Stimulated activated CD8-positive, alpha-beta memory T cell treated with anti-CD3 and anti-CD28 coated beads, Interleukin-15, amount 100 ng/mL, for 24 hours (primary cell): Measurements from ENCODE around the gene NOPCHAP1.

Experiments used
- DNase-seq: peaks from one replicate; pipeline ENCODE4 v3.0.0-alpha.2; 2020; ENCODE audit warnings: low read depth

NOPCHAP1 gene

DNA sequence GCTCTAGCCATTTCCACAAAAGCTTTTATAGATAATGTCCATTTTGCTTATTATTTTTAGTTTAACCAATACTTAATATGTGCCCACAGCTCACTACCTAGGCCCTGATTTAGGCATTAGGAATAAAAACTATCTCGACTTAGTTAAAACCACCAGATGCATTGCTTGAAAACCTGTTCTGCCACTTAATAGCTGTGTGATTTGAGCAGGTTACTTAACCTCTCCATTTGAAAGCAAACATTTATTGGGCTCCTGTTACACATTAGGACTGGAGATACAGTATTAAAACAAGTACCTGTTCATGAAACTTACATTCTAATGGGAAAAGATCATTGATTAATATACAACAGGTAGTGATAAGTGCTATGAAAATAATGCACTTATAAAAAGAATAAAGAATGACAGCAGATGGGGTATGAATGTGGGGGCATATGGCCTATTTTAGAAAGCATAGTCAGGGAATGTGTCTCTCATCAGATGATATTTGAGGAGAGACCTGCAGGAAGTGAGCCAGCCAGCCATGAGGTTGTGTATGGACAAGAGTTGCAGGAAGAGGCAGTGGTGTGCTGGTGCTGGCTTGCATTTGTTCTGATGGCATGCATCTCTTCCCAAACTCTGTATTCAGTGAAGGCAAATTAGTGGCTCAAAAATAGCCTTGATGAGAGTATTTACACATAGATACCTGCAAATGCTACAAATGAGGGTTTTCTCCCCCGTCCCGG is 34.3 kb downstream of the NOPCHAP1 start:
- no peak for DNase-seq

DNA sequence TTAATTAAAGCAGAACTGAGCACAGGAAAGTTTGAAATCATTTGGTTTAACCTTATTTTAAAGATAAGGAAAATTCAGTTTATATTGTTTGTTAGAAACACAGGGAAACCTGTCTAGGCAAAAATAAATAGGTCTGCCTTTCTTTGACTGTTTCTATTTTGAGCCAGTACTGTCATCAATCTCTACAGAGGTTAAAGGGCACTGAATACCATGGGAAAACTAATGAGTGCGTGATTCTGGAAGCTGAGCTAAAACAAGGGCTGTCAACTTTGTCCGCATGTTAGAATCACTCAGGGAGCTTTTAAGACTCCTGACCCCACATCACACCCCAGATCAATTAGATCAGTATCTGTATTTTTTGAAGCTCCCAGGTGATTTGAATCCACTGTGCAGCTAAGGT is 38.8 kb downstream of the NOPCHAP1 start:
- DNase-seq = no peak

DNA sequence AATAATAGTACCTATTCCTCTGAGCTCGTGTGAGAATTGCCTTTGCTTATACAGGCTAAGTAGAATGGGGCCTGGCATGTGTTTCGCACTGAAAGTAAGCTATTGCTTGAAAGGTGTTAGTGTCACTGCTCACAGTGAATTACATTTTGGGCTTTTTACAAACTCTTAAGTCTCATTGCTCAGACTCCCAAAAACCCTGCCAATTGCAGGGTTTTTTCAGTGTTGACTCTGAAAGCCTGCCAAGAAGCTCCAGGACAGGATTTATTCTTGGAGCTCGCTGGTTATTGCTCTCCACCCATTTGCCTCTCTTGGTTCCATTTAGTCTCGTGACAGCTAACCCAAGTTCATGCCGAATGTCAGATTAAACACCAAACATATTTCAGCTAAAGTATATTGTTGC is 39.8 kb downstream of the NOPCHAP1 start:
- no peak for DNase-seq

DNA sequence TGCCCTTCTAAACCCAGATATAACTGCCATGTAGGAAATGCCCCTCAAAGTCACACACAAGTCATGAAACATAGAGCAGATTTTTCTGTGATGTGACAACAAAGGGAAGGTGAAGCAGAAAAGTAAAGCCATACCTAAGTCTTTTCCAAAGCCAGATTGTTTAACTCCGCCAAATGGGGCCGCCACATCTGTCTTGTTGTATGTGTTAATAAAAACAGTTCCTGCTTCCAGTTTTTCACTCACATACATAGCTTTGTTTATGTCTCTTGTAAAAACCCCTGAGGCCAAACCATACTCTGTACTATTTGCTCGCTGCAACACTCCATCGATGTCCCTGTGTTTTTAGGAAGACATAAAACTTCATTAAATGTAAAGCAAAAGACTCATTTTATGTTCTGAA is 40.3 kb downstream of the NOPCHAP1 start:
- DNase-seq = no peak

DNA sequence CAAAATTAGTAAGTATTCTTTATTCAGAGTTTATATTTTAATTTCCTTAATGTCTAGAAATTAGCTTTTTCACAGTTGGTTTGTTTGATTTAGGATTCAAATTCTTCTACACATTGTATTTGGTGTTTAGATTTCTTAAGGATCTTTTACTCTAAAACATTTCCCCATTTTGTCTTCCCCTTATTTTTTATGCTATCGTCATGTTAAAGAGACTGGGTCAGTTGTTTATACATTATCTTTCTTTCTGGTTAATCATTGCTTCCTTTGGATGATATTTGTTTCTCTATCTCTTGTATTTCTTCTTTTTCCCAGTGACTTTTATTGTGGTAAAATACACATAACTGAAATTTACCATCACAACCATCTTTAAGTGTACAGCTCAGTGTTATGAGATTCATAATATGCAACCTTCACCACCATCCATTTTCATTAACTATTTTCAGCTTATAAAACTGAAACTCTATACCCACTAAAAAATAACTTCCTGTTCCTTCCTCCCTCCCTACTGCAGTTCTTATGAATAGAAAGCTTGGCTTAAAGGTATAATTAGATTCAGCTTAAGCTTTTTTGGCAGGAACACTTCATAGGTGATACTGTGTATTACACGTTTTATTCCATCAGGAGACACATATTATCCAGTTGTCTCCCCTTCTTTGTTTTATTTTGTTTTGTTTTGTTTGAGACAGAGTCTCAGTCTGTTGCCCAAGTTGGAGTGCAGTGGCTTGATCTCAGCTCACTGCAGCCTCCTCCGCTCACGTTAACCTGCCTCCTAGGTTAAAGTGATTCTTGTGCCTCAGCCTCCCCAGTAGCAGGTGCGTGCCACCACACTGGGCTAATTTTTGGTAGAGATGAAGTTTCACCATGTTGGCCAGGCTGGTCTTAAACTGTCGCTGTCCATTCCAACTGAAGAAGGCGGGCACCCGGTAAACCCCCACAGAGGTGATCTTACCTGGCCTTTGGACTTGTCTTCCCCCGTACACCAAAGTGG is 45.0 kb downstream of the NOPCHAP1 start:
- no peak for DNase-seq

DNA sequence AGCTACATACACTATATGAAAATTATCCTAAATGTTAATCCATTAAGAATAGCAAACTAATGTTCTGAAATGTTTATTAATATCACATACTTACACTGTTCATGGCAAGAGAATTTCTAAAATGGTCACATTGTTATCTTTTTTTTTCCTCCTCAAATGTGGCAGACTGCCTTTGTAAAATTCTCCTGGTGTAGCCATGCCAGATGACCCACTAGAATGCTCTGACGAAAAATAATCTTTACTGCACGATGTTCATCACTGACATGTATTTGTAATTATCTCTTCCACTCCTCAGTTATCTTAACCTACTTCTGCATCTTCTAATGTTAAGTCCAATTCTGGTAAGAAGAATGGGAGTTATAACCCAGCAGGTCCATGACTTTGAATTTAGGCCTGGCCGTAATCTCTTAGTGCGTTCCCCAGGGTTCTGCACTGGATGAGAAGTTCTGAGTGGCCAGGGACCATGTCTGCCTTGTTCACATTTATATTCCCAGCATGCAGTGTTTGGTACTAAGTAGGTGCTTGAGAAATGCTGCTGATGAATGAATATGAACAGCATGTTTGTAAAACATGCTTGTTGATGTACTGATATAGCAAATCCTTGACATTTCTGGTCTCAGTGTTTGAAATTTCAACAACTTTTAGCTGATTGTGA is 46.7 kb downstream of the NOPCHAP1 start:
- no peak for DNase-seq

DNA sequence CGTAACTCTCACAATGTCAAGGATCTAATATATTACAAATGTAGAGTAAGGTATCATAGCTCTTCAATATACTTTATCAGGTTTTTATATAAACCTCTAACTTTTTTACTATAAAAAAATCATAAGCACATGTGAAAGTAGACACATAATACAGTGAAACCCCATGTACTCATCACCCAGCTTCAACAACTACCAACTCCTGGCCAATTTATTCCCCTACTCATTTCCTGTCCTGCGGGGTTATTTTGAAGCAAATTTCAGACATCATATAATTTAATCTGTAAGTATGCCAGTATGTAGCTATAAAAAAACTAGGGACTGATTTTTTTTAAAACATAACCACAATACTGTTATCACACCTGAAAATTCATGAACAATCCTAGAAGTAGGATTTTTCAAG is 47.7 kb downstream of the NOPCHAP1 start:
- no peak for DNase-seq
